ENCODE results near the gene SLCO4A1. TPM values are rescaled to one million over a fixed set of nuclear protein-coding genes. Genes with fewer than 3 reads are reported as not detected.

Gene SLCO4A1
- total and polyA plus RNA-seq, 9 donors = 1.1 to 10.9 (median 3.7) TPM

DNA sequence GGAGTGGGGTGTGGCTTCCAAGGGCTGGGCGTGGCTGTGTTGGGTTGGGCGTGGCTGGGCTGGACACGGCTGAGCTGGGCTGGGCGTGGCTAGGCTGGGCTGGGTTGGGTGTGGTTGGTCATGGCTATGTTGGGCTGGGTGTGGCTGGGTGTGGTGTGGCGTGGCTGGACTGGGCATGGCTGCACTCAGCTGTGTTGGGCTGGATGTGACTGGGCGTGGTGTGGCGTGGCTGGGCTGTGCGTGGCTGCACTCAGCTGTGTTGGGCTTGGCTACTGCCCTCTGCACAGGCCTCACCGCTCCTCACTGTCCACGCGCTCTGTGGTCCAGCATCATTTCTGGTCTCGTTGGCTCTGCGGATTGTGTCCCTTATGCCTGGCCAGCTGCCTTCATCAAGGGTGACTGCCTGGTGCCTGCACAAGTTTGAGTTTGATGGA lies 43.5 kb upstream of the SLCO4A1 start:
- Histone ChIP-seq H3K4me3 (no peak overlapping the region), H3K36me3 (no peaks in the 10 kb centered on the region), H3K27ac (no peak overlapping the region), H3K4me1 (ENCODE audit: insufficient read depth) (peaks cover 3% of the 10 kb centered on the region), H3K9me3 (no peaks in the 10 kb centered on the region), H3K27me3 (no peaks in the 10 kb centered on the region)
- WGBS, 3 donors = 80 to 86% (median 85%) methylated on average over 13 of the region's 13 CpGs
- no peak for DNase-seq
- TF ChIP-seq EP300 (IDR thresholded peaks at IDR 0.05) = no peak
- no peak for TF ChIP-seq CTCF (IDR thresholded peaks at IDR 0.05)
- no peak for TF ChIP-seq POLR2A (IDR thresholded peaks at IDR 0.05)
- intact Hi-C loops (cut with DNase I) = loop anchor here in 1 of 4 donors (10.0 kb wide), 1 partner anchor 174 kb away; the partner anchor contains the start of gene RBBP8NL

GRCh38 chr20:62599216-62600110 lies 42.8 kb upstream of the SLCO4A1 start:
- H3K27ac ChIP-seq = no peak overlapping the region
- TF ChIP-seq POLR2A (IDR thresholded peaks at IDR 0.05) (no peak), CTCF (IDR thresholded peaks at IDR 0.05) (no peak), EP300 (IDR thresholded peaks at IDR 0.05) (no peak)
- WGBS, 3 donors = 78 to 83% (median 81%) methylated on average over 34 of the region's 34 CpGs
- DNase-seq = no peak
- intact Hi-C loops (cut with DNase I) = loop anchor here in 2 of 4 donors (5.0 to 10.0 kb wide), 2 partner anchors 87 to 175 kb away; partner anchors contain the start of gene RBBP8NL (in 1 of the 2)
- no peak overlapping the region for H3K4me3 ChIP-seq
- H3K9me3 ChIP-seq = no peaks in the 10 kb centered on the region
- H3K27me3 ChIP-seq = no peaks in the 10 kb centered on the region
- peaks cover 3% of the 10 kb centered on the region for H3K4me1 ChIP-seq (ENCODE audit: insufficient read depth)
- H3K36me3 ChIP-seq = no peaks in the 10 kb centered on the region

GRCh38 chr20:62601172-62601571 lies 41.1 kb upstream of the SLCO4A1 start:
- Histone ChIP-seq H3K27ac (no peak overlapping the region), H3K4me1 (ENCODE audit: insufficient read depth) (no peaks in the 10 kb centered on the region), H3K36me3 (no peaks in the 10 kb centered on the region), H3K27me3 (no peaks in the 10 kb centered on the region), H3K9me3 (no peaks in the 10 kb centered on the region), H3K4me3 (no peak overlapping the region)
- TF ChIP-seq POLR2A (IDR thresholded peaks at IDR 0.05) (no peak), CTCF (IDR thresholded peaks at IDR 0.05) (no peak), EP300 (IDR thresholded peaks at IDR 0.05) (no peak)
- WGBS, 3 donors = 50 to 62% (median 52%) methylated on average over 6 of the region's 6 CpGs
- intact Hi-C loops (cut with DNase I) = loop anchor here in 1 of 4 donors (5.0 kb wide), 1 partner anchor 89 kb away; no protein-coding TSS in a partner anchor
- DNase-seq = no peak

GRCh38 chr20:62601714-62602113 lies 40.6 kb upstream of the SLCO4A1 start:
- H3K9me3 ChIP-seq = no peaks in the 10 kb centered on the region
- no peak overlapping the region for H3K4me3 ChIP-seq
- TF ChIP-seq EP300 (IDR thresholded peaks at IDR 0.05) (no peak), CTCF (IDR thresholded peaks at IDR 0.05) (no peak), POLR2A (IDR thresholded peaks at IDR 0.05) (no peak)
- intact Hi-C loops (cut with DNase I) = loop anchor here in 1 of 4 donors (5.0 kb wide), 1 partner anchor 89 kb away; no protein-coding TSS in a partner anchor
- no peak for DNase-seq
- 4 to 12% (median 7%) methylated on average over 3 of the region's 3 CpGs for WGBS, 3 donors
- no peaks in the 10 kb centered on the region for H3K36me3 ChIP-seq
- peaks cover 4% of the 10 kb centered on the region for H3K4me1 ChIP-seq (ENCODE audit: insufficient read depth)
- no peaks in the 10 kb centered on the region for H3K27me3 ChIP-seq
- no peak overlapping the region for H3K27ac ChIP-seq

Data from ovary (tissue), 9 donors.